ENCODE data around the gene HDAC1. TPM values are rescaled to one million over a fixed set of nuclear protein-coding genes. Genes with fewer than 3 reads are reported as not detected.

The HDAC1 gene
- total and polyA plus RNA-seq, 10 of the 15 experiments (the other 5 are each of a cell fraction or from before 2014, with no cell fraction given): 147 to 331 (median 168) TPM

- ChIA-PET SMC1A (ENCODE audit: uncharacterized antibody, unreplicated experiment) (interaction anchor here (0.9 to 9.7 kb wide), 18 partner anchors 10 to 101 kb away, joined by 3 to 124 read pairs (median 6); partner anchors contain the start of genes FAM167B, HDAC1 and LCK), CTCF (interaction anchor here (0.6 to 6.3 kb wide), 30 partner anchors 9 to 395 kb away, joined by 3 to 99 read pairs (median 4); partner anchors contain the start of genes CCDC28B, DCDC2B, FAM167B and HDAC1), POLR2A (interaction anchor here (0.6 to 3.9 kb wide), 15 partner anchors 9 to 116 kb away, joined by 3 to 21 read pairs (median 4); partner anchors contain the start of genes LCK and MARCKSL1), RAD21 (ENCODE audit: unreplicated experiment) (interaction anchor here (0.8 to 4.5 kb wide), 19 partner anchors 10 to 137 kb away, joined by 3 to 49 read pairs (median 5); partner anchors contain the start of genes BSDC1, HDAC1, MARCKSL1 and TXLNA)
- in situ Hi-C loops (cut with MboI): no loop called here
- H3K4me3 ChIP-seq: peak overlapping the region; percentile 20; the same call in 1 of the 2 replicates
- H3K4me1 ChIP-seq (ENCODE audit: control insufficient read depth, insufficient read depth, low read length): peaks cover 43% of the 10 kb centered on the region
- peaks cover 16 to 33% of the 10 kb centered on the region in 2 experiments for H3K36me3 ChIP-seq (ENCODE audit: control insufficient read depth in 2 of 2, insufficient read depth in 2 of 2, low read length in 1 of 2)
- ATAC-seq (peak; percentile 50), FAIRE-seq (no peak), DNase-seq (ENCODE audit: low read depth, low spot score) (no peak)
- TF ChIP-seq RELB (IDR thresholded peaks at IDR 0.05; ENCODE audit: low read depth): 0 out of 2 replicates have a peak, but pooled peaks have one; percentile 21
- TF ChIP-seq USF1 (IDR thresholded peaks at IDR 0.05; ENCODE audit: borderline replicate concordance, extremely low read length, insufficient read depth, low read depth, low read length): no peak
- TF ChIP-seq NFYA (IDR thresholded peaks at IDR 0.05; ENCODE audit: borderline replicate concordance, low read depth, low read length): no peak
- no peak; the same call in 1 of the 2 replicates for TF ChIP-seq MTA2 (IDR thresholded peaks at IDR 0.05; ENCODE audit: low read depth)
- no peak for TF ChIP-seq BMI1 (IDR thresholded peaks at IDR 0.05; ENCODE audit: borderline replicate concordance)
- TF ChIP-seq IKZF2 (IDR thresholded peaks at IDR 0.05): peak in 1 of 2 experiments; percentile 26; a peak in 2 of 4 replicates
- no peak for TF ChIP-seq MAX (IDR thresholded peaks at IDR 0.05; ENCODE audit: low read depth, low read length)
- 0 out of 2 replicates have a peak, but pooled peaks have one; percentile 22 for TF ChIP-seq LARP7 (IDR thresholded peaks at IDR 0.05)
- peak; percentile 20 for TF ChIP-seq MEF2B (IDR thresholded peaks at IDR 0.05; ENCODE audit: partially characterized antibody, poor library complexity, severe bottlenecking)
- TF ChIP-seq GABPA (IDR thresholded peaks at IDR 0.05; ENCODE audit: low read depth): no peak
- no TSS peak for BruUV-seq (replicated peaks)
- peak overlapping the region; percentile 3 for H2AFZ ChIP-seq (ENCODE audit: control insufficient read depth, low read depth, low read length)
- H3K27me3 ChIP-seq (replicated peaks in 1 of 2; ENCODE audit: control insufficient read depth in 2 of 2, insufficient read depth in 2 of 2, low read length in 1 of 2): no peaks in the 10 kb centered on the region
- intact Hi-C loops (cut with micrococcal nuclease; ENCODE audit: unreplicated experiment): loop anchor here (1.0 to 5.0 kb wide), 3 partner anchors 65 to 115 kb away; partner anchors contain the start of genes CCDC28B and LCK
- WGBS (ENCODE audit: insufficient coverage, insufficient replicate concordance, low lambda C conversion rate, missing lambda C conversion rate): 2% methylated on average over 3 of the region's 3 CpGs
- no peaks in the 10 kb centered on the region for H4K20me1 ChIP-seq (ENCODE audit: control insufficient read depth, insufficient read depth)
- peak overlapping the region; percentile 76 for H3K4me2 ChIP-seq (ENCODE audit: control insufficient read depth, insufficient read depth)
- H3K9ac ChIP-seq (ENCODE audit: control insufficient read depth, insufficient read depth, low read length): no peak overlapping the region
- H3K9me3 ChIP-seq (replicated peaks; ENCODE audit: control insufficient read depth, insufficient read depth, low read length): no peaks in the 10 kb centered on the region
- peak overlapping the region; percentile 52; the same call in 1 of the 2 replicates for H3K27ac ChIP-seq (ENCODE audit: control insufficient read depth, insufficient read depth)
- H3K79me2 ChIP-seq (ENCODE audit: control insufficient read depth, insufficient read depth, low read length): peaks cover 46% of the 10 kb centered on the region
Measured at GRCh38 chr1:32316903-32317277, 25.0 kb downstream of the HDAC1 start.

Data from GM12878 (cell line).